HG03439 (cell line): ENCODE data around the gene MYL5.
"Not testable (repeated sequence)": the region's sequence is repeated elsewhere in the genome, so short reads cannot be mapped to it uniquely, and the experiment has no call there.

ENCODE experiments used
- ATAC-seq: cut with Tn5 transposase; IDR thresholded peaks from one replicate; pipeline ENCODE4 v1.9.1; 2021; ENCODE audit warnings: mild to moderate bottlenecking, moderate library complexity; ENCODE audit not compliant: unreplicated experiment

Gene MYL5, protein sequence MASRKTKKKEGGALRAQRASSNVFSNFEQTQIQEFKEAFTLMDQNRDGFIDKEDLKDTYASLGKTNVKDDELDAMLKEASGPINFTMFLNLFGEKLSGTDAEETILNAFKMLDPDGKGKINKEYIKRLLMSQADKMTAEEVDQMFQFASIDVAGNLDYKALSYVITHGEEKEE

DNA sequence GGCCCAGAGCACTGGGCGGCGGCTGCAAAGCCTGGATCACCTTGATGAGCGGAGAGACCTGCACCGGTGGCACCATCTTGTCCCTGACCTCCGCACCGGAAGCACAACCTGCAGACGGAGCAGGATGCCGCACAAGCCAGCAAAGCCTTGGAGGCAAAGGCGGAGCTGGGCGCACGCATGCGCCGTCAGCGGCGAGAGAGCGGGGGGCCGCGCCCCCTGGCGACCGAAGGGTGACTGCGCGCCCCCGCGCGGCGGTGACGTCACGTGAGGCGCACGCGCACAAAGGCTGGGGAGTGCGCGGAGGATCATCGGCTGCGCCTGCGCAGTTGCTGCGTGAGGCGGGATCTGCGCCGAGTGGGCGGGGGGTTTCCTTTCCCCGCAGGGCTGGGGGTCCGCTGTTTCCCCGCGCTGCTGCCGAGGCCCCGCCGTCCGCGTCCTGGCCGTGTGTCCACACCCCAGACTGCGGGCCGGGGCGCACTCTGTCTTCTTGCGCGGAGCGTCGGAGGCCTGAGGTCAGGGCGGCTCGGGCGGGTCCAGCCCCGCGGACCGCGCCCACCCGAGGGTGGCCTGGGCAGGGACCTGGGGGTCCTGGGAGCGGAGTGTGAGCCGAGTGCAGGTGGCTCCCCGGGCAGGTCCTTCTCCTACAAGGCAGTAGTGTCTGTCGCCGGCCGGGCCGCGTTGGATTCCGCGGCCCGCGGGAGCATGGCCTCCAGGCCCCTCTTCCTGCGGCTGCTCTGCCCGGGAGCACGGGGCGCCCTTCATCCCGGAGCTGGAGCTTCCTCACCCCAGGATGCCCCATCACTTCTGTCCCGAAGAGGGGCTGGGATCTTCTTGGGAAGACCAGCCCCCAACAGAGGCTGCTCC, at the start of gene MYL5, which contains the start of gene ATP5ME:
Gene MYL5 (plus strand): TSS at position 371 of the 864 bp plus-strand sequence. CDS start 3,485 bp downstream, outside the sequence.
Gene ATP5ME (minus strand): TSS at position 105 of the 864 bp plus-strand sequence. CDS start 29 bp downstream, at position 76.
- peak; percentile 78 for ATAC-seq

DNA sequence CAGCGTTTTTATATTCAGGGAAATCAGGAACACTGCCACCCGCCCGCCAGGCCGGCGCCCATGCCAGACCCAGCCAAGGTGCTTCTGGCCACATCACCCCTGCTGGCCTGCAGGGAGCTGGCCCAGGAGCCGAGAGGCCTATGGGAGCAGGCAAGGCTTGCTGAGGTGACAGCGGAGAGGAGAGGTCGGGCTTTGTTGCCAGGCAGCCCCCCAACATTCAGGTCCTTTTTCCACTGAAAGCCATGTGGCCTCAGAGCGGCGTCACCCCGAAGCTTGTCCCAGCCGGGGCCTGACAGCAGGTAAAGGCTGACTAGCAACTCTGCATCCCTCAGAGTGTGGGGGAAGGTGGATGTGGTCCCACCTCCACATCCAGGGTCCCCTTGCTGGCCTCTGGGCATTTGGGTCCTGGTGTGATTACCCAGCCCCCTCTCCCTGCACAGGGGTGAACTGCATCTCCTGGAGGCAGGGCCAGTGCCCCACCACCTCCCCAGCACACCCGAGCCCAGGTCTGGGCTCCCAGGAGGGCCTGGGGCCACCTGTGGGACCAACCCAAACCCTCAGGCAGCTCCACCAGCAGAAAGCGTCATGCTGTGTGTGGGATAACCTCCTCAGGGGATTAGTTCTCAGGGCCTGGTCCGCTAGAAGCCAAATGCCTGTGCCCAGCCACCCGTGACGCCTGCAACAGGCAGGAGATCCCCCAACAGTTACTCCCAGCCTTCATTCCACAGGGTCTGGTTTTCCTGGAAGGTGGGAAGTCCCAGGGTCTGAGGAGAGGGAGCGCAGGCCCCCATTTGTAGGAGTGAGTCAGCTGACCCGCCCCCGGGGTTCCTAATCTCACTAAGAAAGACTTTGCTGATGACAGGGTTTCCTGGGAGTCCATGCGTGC, 49.4 kb upstream of the MYL5 start, which contains the start of gene PDE6B:
Gene PDE6B (plus strand): TSS at position 869 of the 886 bp plus-strand sequence. CDS start 54 bp downstream, outside the sequence.
- no peak for ATAC-seq

DNA sequence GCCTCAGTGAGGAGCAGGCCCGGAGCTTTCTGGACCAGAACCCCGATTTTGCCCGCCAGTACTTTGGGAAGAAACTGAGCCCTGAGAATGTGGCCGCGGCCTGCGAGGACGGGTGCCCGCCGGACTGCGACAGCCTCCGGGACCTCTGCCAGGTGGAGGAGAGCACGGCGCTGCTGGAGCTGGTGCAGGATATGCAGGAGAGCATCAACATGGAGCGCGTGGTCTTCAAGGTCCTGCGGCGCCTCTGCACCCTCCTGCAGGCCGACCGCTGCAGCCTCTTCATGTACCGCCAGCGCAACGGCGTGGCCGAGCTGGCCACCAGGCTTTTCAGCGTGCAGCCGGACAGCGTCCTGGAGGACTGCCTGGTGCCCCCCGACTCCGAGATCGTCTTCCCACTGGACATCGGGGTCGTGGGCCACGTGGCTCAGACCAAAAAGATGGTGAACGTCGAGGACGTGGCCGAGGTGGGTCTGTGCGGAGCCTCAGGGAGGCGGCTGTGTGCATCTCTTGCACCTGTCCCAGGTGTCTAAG, 48.6 kb upstream of the MYL5 start:
- ATAC-seq, result no peak

DNA sequence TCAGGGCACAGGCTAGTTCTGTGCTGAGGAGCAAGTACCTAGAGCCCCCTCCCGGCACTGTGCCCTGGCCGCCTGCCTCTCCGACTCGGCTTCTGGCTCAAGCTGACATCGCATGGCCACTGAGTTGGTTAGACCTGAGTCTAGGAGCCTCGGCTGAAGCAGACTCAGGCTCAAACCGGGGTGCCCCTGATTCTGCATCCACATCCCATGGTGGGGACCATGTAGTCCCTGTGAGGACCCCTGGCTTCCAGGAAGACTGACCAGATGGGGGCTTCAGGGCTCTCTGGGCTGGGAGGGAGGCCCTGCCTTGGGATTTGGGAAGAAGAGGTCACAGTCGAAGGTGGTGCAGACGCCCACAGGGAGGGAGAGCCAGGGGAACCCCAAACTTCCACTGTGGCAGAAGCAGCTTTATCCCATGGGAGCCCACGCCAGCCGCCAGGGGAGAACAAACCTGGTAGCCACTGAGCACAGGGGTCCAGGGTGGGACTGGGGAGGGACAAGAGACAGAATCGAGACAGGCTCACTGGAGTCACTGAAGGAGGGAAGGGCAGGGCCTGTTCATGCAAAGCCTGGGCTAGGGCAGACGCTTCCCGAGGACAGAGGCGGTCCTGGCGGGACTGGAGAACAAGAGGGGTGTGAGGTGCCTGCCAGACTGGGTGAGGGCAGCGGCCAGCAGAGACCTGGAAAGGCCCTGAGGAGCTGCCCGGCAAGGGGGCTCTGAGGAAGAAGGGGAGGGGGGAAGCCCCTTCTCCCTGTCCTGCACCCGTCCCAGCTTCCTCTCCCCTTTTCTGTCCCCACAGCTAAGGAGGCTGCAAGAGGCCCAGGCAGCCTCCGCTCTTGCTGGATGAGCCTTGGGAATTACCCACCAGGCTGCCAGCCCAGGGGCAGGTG, 47.9 kb upstream of the MYL5 start:
- ATAC-seq, result no peak

DNA sequence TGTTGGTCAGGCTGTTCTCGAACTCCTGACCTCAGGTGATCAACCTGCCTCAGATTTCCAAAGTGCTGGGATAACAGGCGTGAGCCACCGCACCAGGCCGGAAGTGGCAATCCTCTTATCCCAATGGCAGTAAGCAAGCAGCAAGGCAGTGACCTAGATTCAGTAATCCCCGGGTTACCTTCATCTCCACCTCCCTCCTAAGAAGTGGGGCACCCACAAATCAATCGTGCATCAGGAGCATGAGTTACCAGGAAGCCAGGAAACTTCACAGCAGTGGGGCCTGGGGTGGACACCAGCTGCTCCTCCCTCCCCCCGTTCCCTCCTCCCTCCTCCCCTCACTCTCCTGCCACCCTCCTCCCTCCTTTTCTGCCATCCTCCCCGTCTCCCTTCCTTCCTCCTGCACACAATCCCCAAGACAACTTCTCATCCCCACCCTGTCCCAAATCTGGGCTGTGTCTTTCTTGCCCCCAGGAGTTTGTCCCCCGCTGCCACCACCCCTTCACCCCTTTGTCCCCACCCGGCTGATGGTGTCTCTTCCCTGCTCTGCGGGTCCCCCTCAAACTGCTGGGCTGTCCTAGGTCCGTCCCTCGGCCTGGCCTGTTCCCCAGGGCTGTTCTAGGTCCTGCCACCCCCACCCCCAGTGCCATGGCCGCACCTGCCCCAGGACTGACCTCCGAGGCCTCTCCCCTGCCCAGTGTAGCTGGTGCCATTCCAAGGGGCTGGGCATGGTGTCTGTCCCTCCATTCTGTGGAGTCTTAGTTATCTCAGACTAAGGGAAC, 46.8 kb upstream of the MYL5 start:
- no peak for ATAC-seq

DNA sequence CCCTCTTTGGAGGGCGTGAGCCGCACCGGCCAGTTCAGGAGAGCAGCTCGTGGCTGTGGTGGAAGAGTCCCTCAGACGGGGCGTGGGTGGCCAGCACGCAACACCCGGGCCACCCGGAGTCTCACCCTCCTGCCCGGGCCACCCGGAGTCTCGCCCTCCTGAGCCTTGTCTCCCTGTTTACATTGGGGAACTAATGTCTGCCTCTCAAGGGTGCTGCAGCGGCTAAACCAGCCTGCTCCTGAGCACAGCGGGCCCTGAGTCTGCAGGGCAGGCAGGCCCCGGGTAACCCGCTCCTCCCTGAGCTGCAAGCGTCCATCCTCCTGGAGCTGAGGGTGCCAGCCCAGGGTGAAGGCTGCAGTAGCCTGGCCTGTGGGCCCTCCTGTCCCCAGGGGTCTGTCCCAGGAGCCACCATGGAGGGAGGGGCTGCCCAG, 46.0 kb upstream of the MYL5 start:
- no peak for ATAC-seq

DNA sequence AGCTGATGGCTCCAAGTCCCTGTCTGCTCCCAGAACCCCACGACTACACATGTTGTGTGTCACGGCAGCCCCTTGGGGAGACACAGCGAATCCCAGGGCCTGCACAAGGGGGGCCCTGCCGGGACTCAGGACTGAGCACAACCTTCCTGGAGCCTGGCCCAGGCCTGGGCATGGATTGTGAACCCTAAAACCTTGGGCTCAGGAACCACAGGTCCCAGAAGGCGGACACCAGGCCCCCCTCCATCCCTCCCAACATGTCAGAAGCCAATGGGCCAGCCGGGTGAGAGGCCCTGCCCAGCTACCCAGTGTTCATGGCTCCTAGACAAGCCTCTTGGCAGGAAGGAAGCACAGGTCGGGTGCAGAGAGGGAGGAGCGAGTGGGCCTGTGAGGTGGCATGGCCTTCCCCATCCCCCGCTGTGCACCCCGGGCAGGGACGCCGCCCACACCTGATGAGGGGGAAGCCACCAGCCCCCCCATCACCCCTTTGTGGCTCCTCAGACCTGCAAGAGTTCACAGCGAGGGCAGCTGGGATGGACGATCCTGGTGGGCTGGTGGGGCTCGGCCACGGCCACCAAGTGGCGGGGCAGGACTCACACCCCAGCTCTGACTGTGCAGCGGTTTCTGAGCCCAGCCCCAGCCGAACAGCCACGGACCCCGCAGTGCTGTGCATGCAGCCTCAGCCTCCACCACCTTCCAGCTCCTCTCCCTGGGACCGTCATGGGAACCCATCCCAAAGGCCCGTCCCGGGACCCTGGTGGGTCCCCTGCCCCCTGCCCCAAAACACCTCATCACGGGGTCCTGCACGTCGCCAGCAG, 45.3 kb upstream of the MYL5 start:
- no peak for ATAC-seq

DNA sequence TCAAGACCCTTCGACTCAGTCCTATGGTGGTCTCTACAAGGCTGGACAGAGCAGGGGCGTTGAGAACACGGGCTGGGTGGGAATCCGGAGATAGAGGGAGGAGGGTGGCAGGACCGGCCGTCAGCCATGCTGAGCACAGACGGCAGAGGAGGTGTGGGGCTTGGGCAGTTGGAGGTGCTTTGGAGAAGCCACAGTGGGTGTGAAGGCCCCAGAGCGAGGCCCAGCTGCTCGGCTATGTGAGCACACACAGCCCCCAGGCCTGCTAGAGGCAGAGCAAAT, 44.8 kb upstream of the MYL5 start:
- no peak for ATAC-seq

DNA sequence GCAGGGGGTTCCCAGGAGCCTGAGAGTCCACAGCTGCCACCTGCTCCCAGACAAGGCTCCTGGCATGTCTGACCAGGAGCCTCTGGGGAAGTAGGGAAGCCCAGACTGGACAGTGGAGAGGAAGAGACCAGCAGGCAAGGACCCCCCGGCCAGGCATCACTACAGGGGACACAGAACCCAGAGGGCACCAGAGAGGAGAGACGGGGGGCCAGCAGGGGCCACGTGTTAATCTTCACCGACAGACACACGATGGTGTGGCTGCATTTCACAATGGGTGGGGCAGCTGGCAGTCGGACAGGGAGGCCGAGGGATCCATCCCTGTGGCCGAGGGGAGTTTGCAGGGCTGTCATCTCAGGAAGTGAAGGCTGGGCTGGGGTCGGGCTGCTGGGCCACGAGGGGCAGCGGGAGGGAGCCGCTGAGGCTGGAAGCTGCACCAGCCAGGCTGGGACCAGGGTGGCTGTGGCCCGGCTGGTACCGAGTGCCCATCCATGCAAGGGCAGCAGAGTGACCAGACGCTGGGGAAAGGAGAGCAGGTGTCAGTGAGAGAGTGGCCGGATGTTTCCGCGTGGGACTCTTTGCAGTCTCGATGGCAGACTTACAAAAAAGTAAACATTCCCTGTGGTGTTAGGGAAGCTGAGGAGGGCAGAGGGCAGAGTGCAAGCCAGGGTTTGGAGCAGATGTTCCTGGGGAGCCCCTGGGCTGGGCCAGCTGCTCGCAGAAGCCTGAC, 44.3 kb upstream of the MYL5 start:
- ATAC-seq, result no peak

DNA sequence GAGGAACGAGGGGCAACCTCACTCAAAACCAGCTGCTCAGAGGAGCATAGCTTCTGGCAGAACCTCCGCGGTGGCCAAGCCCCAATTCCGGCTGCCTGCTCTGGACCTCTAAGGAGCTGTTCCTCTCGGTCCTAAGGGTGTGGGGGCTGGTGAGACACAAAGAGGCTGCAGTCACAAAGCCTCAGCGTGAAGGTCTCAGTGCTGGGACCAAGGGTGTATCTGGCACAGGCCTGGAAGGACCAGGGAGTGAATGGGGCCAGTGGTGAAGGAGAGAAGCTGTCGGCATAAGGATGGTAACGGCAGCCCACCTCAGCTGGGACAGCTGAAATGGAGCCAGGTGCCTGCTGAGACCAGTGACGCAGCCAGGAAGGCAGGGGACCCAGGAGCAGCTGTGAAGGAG, 43.7 kb upstream of the MYL5 start:
- ATAC-seq, result no peak

DNA sequence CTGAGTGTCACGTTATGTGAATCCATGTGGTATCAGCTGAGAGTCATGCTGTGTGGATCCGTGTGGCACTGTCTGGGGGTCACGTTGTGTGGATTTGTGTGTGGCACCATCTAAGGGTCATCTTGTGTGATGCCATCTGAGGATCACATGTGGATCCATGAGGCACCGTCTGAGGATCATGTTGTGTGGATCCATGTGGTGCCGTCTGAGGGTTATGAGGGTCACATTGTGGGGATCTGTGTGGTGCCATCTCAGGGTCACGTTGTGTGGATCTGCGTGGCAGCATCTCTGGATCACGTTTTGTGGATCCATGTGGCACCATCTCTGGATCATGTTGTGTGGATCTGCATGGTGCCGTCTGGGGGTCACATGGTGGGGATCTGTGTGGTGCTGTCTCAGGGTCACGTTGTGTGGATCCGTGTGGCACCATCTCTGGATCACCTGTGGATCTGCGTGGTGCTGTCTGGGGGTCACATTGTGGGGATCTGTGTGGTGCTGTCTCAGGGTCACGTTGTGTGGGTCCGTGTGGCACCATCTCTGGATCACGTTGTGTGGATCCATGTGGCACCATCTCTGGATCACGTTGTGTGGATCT, 42.0 kb upstream of the MYL5 start:
- ATAC-seq, result no peak

DNA sequence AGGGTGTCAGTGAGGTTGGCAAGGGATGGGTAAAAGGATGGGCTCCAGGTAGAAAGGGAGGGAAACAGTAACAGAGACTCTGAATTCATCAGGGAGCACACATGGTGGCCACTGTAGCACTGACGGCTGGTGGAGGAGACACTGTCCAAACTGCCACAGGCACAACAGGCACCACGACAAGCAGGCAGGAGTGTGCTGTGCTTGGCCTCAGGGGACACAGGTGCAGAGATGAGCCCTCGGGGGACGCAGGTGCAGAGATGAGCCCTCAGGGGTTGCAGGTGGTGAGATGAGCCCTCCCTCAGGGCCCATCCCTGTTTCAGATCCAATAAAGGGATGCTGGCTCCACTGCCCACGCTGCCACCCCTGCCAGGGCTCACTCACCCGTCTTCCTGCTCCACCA, 41.4 kb upstream of the MYL5 start:
- ATAC-seq, result no peak

DNA sequence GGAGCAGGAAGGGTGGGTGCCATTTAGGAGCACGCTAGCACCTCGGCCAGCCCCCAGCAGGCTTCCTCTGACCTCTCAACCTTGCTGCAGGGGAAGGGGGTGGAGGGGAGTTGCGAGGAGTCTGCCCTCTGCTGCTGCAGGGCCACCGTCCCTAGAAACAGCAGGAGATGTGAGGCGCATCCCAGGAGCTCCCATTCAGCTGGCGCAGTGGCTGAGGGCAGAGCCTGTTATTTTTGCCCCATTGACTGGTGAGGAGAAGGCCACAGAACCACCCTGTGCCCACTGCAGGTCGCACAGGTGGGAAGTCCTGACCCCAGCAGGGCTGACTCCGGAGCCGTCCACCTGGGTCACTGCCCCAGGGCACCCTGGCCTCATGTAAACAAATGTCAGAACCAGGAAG, 40.9 kb upstream of the MYL5 start:
- ATAC-seq, result no peak

DNA sequence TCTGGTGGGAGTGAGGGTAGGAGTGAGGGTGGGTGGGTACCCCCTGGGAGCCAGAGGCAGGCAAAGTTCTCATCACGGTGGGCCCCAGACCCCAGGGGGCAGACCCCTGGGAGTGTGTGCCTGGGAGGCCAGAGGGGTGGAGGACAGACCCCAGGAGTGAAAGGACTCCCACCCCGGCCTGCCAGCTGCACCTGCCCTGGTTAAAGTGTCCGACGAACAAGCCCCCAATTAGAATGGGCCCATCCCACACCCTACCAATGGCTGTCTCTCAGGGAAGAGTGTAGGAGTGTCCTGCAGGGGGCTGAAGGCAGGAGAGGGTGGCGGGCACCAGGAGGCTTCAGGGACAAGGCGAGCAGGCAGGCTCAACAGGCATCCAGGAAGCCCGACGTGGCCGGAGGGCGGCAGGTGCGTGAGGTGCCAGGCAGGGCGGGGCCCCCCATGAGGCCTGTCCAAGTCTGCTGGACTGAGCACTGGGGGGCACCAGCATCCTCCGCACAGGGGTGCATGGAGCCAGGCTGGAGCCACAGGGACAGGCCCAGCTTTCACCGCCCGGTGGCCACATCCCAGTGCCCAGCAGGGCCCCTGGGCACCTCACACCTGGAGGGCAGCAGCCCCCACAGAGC, 40.3 kb upstream of the MYL5 start:
- no peak for ATAC-seq

DNA sequence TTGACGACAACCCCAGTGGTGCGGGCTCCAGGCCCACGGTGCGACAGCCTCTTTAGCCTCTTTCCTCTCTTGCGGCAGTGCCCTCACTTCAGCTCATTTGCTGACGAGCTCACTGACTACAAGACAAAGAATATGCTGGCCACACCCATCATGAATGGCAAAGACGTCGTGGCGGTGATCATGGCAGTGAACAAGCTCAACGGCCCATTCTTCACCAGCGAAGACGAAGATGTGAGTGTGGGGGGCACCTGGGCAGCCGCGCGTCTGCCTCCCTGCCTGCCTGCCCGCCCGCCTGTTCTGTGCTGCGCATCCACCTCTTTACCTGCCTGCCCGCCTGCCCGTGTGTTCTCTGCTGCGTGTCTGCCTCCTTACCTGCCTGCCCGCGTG, 39.8 kb upstream of the MYL5 start:
- no peak for ATAC-seq

DNA sequence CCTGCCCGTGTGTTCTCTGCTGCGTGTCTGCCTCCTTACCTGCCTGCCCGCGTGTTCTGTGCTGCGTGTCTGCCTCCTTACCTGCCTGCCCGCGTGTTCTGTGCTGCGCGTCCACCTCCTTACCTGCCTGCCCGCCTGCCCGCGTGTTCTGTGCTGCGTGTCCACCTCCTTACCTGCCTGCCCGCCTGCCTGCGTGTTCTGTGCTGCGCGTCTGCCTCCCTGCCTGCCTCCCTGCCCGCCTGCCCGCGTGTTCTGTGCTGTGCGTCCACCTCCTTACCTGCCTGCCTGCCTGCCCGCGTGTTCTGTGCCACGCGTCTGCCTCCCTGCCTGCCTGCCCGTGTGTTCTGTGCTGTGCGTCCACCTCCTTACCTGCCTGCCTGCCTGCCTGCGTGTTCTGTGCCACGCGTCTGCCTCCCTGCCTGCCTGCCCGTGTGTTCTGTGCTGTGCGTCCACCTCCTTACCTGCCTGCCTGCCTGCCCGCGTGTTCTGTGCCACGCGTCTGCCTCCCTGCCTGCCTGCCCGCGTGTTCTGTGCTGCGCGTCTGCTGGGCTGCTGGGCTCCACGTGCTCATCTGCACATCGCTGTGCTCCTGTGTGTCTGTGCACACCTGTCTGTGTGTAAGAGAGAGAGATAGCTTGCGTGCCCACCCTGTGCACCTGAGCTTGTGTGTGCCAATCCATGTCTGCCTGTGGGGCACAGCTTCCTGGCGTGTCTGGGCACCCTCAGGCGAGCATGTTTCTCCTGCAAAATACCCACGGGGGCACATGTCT, 39.1 kb upstream of the MYL5 start:
- ATAC-seq, result not testable (repeated sequence)
